Liver (tissue), 3 donors: Measurements from ENCODE around the gene NEU4.

Source experiments
- EGR1 ChIP-seq, 2 donors: IDR thresholded peaks; 2 replicates each; pipeline ENCODE4 v1.6.1; 2016 to 2018; ENCODE audit warnings: antibody characterized with exemption in 2 of 2, low read depth in 2 of 2
- GABPA ChIP-seq, 2 donors: IDR thresholded peaks in 1 of 2; conservative IDR thresholded peaks in 1 of 2; 2 replicates each; pipeline ENCODE4 v1.6.1; 2016; ENCODE audit warnings: antibody characterized with exemption in 2 of 2, mild to moderate bottlenecking in 1 of 2, moderate library complexity in 1 of 2
- HNF4G ChIP-seq: IDR thresholded peaks from 2 replicates; pipeline ENCODE4 v1.6.1; 2016; ENCODE audit warnings: antibody characterized with exemption
- JUND ChIP-seq, 2 donors: IDR thresholded peaks; 2 replicates each; pipeline ENCODE4 v1.6.1; 2016; ENCODE audit warnings: antibody characterized with exemption in 2 of 2
- MAX ChIP-seq: IDR thresholded peaks from 2 replicates; pipeline ENCODE4 v1.6.1; 2016; ENCODE audit warnings: antibody characterized with exemption
- RAD21 ChIP-seq, 2 donors: IDR thresholded peaks; 2 replicates each; pipeline ENCODE4 v1.6.1; 2016; ENCODE audit warnings: antibody characterized with exemption in 2 of 2, mild to moderate bottlenecking in 2 of 2
- SP1 ChIP-seq: IDR thresholded peaks from 2 replicates; pipeline ENCODE4 v1.6.1; 2018; ENCODE audit warnings: antibody characterized with exemption, mild to moderate bottlenecking
- YY1 ChIP-seq: IDR thresholded peaks from 2 replicates; pipeline ENCODE4 v1.6.1; 2016; ENCODE audit warnings: antibody characterized with exemption, mild to moderate bottlenecking
- ZBTB33 ChIP-seq: IDR thresholded peaks from 2 replicates; pipeline ENCODE4 v1.6.1; 2016; ENCODE audit warnings: antibody characterized with exemption
- TF ChIP-seq, protein P1 (sequence below): fragments of 150-350 bp; IDR thresholded peaks from 2 replicates; pipeline ENCODE4 v1.5.1; 2017; ENCODE audit warnings: improper control_type of control experiment, low read depth, low read length; ENCODE audit not compliant: missing input control
- TF ChIP-seq, protein P2 (sequence below): IDR thresholded peaks from 2 replicates; pipeline ENCODE4 v1.6.1; 2016; ENCODE audit warnings: antibody characterized with exemption
- TF ChIP-seq, protein P3 (sequence below): IDR thresholded peaks from 2 replicates; pipeline ENCODE4 v1.6.1; 2016; ENCODE audit warnings: antibody characterized with exemption, mild to moderate bottlenecking
- donor health status: healthy.
- donor health status: healthy.

DNA sequence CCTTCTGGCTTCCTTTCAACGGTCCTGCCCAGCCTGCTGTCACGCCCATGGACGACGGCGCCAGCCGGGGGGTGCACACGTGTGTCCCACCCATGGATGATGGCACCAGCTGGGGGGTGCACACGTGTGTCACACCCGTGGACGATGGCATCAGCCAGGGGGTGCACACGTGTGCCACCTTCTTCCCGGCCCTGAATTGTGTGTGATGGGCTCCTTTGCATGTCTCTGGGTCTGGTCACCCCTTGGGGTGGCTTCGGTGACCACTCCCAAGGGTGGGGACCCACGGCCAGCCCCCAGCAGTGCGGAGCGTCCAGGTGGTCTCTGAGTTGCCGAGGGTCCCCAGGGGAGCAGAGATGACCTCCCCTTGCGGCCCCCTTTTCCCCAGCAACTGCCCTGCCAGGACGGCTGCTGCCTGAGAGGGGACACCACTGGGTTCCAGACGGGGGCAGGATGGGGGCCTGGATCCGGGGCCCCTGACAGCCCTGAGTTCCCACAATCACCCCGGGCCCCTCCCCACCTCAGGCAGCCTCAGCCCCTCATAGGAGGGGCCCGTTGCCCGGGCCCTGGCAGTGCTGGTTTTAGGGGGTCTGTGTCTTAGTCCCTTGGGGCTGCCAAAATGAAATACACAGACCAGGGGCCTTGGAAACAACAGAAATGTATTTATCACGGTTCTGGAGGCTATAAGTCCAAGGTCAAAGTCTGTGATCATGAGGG is 9.4 kb downstream of the NEU4 start:
- TF ChIP-seq, protein P1, sequence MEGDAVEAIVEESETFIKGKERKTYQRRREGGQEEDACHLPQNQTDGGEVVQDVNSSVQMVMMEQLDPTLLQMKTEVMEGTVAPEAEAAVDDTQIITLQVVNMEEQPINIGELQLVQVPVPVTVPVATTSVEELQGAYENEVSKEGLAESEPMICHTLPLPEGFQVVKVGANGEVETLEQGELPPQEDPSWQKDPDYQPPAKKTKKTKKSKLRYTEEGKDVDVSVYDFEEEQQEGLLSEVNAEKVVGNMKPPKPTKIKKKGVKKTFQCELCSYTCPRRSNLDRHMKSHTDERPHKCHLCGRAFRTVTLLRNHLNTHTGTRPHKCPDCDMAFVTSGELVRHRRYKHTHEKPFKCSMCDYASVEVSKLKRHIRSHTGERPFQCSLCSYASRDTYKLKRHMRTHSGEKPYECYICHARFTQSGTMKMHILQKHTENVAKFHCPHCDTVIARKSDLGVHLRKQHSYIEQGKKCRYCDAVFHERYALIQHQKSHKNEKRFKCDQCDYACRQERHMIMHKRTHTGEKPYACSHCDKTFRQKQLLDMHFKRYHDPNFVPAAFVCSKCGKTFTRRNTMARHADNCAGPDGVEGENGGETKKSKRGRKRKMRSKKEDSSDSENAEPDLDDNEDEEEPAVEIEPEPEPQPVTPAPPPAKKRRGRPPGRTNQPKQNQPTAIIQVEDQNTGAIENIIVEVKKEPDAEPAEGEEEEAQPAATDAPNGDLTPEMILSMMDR, result no peak
- TF ChIP-seq EGR1 (IDR thresholded peaks at IDR 0.05; ENCODE audit: low read depth in 2 of 2) (no peak), SP1 (no peak), JUND (IDR thresholded peaks at IDR 0.05) (no peak), ZBTB33 (no peak), RAD21 (IDR thresholded peaks at IDR 0.05) (no peak), YY1 (no peak), GABPA (IDR thresholded peaks at IDR 0.05 in 1 of 2, conservative IDR thresholded peaks at IDR 0.05 in 1 of 2) (no peak), HNF4G (no peak), MAX (no peak)
- TF ChIP-seq, protein P2, sequence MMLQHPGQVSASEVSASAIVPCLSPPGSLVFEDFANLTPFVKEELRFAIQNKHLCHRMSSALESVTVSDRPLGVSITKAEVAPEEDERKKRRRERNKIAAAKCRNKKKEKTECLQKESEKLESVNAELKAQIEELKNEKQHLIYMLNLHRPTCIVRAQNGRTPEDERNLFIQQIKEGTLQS, result no peak
- TF ChIP-seq, protein P3, sequence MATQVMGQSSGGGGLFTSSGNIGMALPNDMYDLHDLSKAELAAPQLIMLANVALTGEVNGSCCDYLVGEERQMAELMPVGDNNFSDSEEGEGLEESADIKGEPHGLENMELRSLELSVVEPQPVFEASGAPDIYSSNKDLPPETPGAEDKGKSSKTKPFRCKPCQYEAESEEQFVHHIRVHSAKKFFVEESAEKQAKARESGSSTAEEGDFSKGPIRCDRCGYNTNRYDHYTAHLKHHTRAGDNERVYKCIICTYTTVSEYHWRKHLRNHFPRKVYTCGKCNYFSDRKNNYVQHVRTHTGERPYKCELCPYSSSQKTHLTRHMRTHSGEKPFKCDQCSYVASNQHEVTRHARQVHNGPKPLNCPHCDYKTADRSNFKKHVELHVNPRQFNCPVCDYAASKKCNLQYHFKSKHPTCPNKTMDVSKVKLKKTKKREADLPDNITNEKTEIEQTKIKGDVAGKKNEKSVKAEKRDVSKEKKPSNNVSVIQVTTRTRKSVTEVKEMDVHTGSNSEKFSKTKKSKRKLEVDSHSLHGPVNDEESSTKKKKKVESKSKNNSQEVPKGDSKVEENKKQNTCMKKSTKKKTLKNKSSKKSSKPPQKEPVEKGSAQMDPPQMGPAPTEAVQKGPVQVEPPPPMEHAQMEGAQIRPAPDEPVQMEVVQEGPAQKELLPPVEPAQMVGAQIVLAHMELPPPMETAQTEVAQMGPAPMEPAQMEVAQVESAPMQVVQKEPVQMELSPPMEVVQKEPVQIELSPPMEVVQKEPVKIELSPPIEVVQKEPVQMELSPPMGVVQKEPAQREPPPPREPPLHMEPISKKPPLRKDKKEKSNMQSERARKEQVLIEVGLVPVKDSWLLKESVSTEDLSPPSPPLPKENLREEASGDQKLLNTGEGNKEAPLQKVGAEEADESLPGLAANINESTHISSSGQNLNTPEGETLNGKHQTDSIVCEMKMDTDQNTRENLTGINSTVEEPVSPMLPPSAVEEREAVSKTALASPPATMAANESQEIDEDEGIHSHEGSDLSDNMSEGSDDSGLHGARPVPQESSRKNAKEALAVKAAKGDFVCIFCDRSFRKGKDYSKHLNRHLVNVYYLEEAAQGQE, result no peak
